Measurements from ENCODE around the gene ANKRD44.
A peak's percentile ranks its signal among the peaks of the same experiment; 100 is the strongest.

The ANKRD44 gene

DNA sequence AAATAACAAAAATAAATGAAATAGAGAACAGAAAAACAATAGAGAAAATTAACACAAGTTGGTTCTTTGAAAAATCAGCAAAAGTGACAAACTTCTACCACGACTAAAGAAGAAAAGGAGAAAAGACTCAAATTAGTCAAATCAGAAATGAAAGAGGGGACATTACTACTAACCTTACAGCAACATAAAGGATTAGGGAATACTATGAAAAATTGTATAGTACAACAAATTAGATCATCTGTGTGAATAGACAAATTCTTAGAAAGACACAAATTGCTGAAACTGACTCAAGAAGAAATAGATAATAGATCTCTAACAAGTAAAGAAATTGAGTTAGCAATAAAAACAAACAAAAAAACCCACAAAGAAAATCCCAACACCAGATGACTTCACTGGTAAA lies 335.6 kb downstream of the ANKRD44 start:
- DNase-seq: no peak

DNA sequence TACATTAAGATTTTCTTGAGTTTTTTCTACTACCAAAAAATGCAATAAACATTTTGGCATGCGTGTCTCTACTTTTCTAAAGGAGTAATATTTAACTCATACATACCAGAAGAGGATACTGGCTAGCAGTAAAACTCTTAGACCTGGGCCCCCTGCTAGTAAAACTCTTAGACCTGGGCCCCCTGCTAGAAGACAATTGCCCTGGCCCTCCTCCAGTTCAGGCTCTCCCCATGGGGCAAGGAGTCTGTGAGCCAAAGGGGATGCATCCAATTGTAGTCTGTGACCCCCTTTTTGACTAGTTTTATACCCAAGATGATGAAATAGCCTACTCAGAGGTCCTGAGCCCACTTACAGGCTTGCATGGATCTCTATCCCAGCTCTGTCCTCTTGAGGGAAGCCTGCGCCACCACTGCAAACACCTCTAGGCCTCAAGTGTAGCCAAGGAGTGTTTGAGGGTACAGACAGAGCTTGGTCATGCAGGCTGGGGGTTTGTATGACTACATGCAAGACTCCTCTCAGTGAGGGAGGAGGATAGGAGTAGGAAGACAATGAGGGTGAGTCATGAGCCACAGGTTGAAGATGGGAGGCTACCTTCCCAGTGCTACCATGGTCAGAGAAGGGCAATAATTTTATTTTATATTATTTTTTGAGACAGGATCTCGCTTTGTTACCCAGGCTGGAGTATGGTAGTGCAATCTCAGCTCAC lies 338.9 kb downstream of the ANKRD44 start:
- no peak for DNase-seq

DNA sequence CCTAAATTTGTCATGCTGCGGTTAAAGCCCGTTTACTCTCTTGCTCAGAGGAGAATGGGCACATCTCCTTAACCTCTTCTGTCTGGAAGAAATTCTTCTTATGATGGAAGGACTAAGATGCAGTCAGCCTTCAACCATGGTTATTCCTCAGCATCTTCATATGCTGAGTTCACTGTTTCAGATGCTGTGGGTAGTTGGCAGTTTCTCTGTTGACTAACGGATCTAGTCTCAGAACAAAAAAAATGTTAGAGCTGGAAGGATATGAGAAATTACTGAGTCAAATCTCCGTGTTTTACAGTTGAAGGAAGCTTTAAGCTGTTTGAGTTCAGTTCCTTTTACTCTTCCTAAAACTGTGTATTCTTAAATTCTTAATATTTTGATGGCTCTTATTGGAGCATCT lies 340.5 kb downstream of the ANKRD44 start:
- DNase-seq: no peak

DNA sequence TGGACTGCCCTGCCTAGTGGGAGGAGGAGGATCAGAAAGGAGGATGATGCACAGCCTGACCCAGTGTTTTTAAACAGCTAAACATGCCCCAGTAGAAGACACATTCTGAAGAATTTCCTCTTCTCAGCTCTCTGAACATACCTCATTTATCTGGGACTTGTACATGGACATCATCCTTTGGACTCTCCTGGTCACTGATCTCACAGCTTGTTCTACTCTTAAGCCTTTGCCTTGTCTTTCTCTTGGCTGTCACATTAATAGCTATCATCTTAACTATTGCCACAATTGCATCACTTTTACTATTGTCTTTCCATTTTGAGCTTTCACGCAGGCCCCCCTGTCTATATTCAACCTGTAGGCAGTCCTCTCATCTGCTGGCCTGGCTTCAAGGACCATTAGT lies 342.1 kb downstream of the ANKRD44 start:
- no peak for DNase-seq

DNA sequence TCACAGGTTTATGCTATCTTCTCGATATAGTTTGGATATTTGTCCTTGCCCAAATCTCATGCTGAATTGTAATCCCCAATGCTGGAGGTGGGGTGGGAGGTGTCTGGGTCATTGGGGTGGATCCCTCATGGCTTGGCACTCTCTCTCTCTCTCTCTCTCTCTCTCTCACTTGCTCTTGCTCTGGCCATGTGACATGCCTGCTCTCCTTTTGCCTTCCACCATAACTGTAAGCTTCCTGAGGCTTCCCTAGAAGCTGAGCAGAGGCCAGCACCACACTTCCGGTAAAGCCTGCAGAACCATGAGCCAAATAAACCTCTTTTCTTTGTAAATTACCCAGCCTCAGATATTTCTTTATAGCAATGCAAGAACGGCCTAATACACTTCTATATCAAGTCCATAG lies 342.8 kb downstream of the ANKRD44 start:
- DNase-seq: no peak

DNA sequence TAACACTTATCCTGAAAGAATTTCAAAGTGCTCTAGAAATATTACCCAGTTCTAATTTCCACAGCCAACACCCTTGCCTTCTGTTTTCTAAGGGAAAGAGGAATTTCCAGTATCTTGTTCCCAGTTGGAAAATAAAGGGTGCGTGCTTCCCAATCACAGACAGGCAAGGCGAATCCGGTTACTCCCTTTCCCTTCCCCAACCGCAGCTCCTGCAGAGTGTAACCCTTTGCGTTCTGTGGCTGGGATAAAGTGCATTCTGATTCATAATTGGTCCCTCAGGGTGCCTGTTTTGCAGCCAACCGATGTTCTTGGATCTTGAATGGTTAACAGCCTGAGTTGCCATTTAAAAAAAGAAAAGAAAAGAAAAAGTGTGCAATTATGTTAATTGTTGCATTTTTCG lies 343.5 kb downstream of the ANKRD44 start:
- no peak for DNase-seq

DNA sequence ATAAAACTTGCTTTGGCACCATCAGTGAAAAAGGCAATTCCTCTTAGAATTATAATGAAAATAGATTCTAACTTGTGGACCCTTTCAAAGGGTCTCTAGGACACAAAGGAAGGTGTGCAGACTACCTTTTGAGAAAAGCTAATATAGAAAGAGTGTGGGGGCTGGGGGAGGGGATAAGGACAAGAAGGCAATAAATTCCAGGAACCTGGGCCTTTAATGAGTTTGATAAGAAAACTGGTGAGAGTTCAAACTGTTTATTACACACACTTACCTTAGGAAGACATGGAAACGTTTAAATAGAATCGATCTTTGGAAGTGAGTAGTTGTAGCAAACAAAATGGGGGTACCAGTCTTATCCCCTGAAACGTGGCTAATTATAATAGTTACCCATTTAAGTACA lies 344.5 kb downstream of the ANKRD44 start:
- no peak for DNase-seq

DNA sequence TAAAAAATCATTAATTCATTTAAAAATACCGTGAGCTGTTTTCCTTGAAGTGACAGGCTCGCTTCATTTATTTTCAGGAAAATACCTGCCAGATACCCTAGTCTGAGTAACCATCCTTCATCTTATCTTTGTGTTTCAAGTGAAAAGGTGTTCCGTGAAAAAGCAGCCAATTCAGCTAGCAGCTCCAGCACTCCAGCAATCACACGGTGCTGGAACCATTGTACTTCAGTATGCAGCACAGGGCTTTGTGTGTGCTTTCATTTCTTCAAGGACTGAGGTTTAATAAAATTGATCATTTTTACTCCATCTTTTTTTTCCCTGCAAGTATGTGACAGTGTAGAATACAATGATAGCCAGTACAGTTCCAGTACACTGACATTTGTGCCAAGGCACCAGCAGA lies 344.9 kb downstream of the ANKRD44 start:
- DNase-seq: peak in 1 of 3 experiments; percentile 35

DNA sequence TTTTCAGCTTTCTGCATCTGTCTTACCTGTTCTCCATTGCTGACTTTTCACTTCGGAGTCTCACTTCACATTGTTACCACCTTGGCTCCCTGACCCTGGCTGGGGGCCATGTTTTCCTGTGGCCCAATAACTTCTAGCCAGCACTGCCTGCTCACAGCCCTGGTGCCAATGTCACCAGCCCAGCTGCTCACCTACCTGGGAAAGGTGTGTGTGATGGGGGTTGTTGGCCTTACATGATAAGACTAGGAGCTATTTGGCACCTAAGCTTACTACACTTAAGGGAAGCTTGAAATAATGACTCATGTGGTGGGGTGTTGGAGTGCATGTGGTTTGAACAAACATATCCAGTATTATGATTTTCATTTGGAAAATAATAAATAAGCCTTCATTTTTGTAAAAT lies 346.6 kb downstream of the ANKRD44 start:
- no peak for DNase-seq

DNA sequence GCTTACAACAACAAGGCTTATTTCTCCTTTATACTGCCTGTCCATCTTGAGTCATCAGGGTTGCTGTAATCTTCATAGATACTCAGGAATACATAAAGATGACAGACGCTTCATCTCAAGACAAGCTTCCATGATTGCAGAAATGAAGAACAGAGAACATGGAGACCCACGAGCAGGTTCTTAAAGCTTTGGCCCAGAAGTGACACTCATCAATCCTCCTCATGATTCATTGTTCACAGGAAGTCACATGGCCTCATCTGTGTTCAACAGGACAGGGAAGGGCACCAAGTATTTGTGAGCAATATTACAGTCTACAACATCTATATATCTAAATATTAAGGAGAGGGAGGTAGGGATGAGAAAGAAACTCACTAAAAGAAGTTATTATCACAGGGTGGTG lies 347.5 kb downstream of the ANKRD44 start:
- DNase-seq: no peak

DNA sequence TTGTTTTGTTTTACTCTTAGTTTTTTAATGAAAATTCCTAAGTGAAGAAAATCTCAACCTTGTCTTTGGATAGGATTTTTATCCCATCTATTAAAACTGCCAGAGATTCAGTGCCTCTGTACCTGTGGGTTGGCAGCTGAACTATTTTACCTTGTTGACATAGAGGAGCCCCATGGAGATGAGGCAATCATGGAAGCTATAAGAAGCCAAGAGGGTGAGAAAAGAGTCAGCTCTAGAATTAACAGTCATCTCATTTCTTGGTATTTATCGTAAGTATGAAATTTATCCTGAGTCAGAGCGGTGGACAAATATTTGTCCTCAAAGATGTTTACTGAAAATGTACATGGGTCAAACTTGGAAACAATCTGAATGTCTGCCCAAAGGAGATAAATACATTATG lies 348.3 kb downstream of the ANKRD44 start:
- DNase-seq: no peak

DNA sequence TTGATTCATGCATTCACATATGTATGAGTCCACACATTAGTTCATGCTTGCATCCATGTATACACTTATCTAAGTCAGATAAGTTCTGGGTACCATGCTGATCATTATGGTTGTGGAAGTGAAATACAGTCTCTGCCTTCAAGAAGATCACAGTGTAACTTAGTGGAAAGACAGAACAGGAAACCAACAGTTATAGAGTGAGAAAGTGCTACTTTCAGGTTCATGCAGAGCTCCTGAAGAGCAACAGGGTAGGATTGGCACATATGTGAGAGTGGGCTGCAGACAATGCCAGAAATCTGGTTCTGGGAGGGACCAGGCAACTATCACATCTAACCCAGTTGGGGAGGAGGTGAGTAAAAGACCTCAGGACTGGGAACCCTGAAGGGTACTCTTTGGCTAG lies 348.7 kb downstream of the ANKRD44 start:
- no peak for DNase-seq

DNA sequence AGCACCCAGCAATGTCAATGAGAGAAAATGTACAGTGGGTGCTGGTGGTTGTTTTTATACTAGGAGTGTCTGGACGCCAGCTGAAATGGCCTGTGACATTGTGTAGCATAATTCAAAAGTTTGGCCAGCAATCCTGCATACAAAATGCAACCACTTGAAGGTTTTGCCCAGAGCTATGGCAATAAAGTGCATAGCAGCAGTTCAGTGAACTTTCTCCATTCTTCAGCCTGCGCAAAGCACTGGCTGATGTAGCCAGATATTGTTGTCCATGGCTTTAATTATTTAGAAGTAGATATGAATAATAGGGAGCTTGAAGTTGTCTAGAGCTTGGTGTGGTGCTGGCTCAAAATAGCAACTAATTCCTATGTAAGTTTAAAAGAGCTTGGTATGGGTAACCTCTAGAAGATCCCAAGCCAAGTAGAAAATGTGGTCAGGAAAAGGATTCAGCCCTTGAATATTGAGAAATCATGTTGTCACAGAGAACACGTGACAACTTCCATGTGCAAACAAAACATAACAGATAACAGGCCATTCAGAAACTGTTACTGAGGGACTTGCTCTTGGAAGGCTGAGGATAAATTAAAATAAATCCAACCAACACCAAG lies 350.7 kb downstream of the ANKRD44 start:
- DNase-seq: no peak

DNA sequence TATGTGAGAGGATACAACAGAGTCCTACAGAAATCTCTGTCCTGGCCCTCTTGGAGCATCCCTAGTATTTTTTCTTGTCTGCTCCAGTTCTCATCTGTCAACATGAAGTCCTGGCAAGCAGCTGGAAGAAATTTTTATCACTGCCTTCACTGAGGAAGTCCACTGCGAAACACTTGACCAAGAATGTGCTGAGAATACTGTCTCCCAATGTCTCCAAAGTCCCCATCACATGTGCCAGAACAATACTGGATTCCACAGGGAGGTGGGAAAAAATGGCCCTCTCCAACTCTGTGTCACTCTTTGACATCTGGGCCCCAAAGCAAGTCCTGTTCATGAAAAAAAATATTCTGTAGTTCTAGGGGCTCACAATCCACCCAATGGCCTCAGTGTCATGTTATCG lies 351.3 kb downstream of the ANKRD44 start:
- no peak for DNase-seq

DNA sequence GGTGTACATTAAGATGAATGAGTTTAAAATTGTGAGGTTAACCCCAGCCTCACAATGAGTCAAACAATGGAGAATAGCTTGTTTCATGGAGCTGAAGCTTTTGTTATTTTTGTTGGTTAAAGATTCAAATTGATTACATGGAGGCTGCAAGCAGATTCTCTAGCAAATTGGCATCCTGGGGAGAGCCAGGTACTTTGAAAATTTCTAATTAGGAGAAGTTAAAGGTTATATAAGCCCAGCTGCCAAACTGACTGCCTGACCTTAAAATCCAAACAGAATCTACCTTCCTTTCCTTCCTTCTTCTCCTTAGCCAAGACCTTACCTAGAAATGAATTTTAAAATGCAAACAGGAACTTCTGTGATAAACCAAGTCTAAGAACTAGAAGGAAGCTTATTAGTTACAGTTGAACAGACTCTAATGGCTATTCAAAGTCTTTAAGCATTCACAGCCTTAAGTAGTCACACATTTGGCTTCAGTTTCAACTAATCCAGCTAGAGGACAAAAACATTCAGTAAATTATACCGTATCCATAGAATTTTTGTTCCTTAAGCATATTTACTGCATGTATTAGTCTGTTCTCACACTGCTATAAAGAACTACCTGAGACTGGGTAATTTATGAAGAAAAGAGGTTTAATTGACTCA lies 352.6 kb downstream of the ANKRD44 start:
- no peak for DNase-seq

DNA sequence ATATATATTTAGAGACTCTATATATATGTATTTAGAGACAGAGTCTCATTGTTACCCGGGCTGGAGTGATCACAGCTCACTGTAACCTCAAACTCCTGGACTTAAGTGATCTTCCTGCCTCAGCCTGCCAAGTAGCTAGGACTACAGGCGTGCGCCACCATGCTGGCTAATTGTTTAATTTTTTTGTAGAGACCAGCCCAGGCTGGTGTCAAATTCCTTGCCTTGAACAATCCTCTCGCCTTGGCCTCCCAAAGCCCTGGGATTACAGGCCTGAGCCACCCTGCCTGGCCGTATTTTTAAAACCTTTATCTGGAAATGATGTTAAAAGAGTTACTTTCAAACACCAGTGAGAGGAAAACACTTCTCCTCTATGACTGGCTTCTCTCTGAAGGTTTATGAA lies 353.1 kb downstream of the ANKRD44 start:
- no peak for DNase-seq

DNA sequence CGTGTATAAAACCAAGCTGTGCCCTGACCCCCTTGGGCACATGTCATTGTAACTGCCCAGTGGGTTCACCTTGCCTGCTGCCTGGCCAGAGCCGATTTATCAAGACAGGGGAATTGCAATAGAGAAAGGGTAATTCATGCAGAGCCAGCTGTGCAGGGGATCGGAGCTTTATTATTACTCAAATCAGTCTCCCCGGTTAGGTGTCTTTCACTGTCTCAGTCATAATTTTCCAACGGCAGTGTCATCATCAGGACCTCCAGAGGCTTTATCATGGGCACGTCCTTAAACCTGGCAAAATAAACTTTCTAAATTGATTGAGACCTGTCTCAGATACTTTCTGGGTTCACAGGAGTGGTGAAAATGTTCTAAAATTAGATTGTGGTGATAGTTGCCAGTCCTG lies 354.5 kb downstream of the ANKRD44 start:
- DNase-seq: no peak

DNA sequence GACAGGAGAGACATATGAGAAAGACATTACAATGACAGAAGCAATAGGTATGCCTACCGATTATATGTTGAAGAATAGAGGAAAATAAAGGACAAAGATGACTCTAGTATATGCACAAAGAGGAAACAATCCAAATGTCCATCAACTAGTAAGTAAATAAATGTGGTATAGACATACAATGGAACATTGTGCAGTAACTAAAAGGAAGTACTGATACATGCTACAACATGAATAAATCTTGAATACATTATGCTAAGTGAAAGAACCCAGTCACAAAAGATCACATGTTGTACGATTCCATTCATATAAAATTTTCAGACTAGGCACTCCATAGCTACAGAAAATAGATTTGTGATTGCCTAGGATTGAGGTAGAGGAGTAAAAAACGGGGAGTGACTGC lies 355.5 kb downstream of the ANKRD44 start:
- DNase-seq: no peak

DNA sequence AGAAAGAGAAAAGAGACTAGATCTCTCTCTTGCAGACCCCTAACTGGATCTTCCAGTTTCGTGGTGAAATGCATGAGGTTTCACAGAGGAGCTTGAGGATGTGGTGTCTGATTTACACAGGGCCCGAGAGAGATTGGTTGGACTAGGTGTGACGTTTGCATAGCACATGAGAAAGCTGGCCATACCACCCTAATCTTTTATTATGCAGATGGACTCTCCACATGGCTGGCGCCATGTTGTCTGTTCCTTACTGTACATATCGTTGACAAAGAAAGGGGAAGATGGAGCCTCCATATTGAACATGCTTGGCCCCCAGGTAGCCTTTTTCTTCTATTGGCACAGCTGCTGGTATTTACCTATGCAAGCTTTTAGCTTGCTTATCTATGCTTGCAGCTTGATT lies 356.6 kb downstream of the ANKRD44 start:
- peak in 2 of 3 experiments; percentile 11 to 41 for DNase-seq

DNA sequence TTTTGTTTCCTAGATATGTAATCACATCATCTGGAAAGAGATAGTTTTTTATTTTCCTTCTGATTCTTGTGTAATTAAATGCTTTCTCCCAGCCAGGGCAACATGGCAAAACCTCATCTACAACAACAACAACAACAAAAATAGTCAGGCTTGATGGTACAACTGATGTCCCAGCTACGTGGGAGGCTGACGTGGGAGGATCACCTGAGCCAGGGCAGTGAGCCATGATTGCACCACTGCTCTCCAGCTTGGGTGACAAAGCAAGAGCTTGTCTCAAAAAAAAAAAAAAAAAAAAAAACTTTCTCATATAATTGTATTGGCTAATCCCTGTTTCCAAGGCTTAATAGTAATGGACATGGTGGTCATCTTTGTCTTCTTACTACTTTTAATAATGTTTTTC lies 357.6 kb downstream of the ANKRD44 start:
- no peak for DNase-seq

DNA sequence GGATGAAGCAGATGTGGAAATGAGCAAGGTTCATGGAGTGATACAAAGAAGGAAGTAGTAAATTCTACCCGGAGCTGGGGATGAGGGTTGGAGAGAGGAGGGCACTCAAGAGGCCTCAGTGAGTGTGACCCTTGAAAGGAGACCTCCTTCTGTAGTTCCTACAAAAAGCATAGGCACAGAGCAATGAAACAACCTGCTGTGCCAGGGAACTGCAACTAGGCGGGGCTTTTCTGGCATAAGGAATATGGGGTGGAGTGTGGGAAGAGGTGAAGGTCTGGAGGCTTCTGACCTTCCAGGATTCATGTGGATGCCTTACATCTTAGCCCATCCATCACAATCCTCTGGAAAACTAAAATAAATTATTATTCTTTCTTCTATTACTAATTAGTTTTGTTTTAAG lies 358.6 kb downstream of the ANKRD44 start:
- no peak for DNase-seq

DNA sequence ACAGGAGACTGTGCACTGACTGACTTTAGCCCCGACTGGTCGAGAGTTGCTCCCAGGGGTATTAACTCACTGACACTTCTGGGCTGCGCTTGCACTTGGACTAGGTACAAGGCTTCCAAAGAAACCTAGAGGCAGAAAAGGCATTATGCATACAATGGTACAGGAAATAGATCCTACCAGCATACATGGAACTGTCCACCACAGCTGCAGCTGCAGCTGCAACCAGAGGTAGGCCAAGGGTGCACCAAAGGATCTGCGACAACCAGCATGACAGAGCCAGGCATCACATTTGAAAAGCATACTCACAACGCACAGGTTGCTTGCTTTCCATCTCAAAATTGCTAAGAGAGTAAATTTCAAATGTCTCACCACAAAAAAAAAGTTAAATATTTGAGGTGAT lies 361.5 kb downstream of the ANKRD44 start:
- DNase-seq: no peak

DNA sequence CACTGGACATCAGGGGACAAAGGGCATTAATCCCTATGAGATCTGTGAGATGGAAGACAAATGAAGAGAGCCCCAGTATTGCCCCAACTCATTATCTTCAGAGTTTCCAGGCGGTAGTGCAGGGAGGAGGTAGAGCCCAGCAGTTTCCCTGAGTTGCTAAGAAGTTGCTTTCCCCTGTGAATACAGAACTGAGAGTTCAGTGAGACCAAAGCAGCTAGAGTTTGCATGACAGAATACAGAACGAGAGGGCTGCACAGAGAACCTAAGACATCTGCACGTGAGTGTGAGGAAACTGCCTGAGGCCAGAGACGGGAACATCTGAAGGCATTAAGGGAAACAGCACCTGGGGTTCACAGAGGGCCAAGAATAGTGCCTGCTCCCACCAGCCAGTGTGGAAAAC lies 366.0 kb downstream of the ANKRD44 start:
- no peak for DNase-seq

DNA sequence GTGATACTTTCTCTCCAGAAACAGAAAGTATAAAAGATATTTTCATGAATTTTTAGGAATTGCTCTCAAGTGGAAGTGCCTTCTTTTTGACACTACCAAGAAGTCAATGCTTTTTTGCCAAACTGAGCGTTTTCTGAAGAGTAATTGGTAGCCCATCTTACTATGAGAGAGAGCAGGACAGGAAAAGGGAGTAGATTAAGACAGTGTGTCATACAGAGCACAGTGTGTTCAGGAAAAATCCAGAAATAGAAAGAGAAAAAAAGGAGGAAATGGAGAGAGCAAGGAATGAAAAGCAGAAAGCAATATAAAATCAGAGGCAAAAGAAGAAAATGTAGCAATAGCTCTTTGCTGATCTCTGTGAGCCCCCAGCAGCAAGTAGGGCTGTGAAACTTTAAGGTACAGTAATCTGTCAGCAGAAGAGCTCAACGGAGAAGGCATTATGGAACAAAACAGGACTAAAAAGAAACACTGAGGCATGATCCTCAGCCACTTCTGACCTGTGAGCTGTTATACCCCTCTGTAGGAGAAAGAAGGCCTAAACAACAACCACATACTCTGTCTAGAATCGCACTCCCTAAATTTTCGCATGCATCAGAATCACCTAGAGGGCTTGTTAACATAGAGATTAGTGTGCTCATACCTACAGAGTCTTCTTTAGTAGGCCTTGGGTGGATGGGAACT lies 369.0 kb downstream of the ANKRD44 start:
- DNase-seq: no peak

Measured in NCI-H1417 (cell line).